ENCODE data around the gene CTNNA3.

DNA sequence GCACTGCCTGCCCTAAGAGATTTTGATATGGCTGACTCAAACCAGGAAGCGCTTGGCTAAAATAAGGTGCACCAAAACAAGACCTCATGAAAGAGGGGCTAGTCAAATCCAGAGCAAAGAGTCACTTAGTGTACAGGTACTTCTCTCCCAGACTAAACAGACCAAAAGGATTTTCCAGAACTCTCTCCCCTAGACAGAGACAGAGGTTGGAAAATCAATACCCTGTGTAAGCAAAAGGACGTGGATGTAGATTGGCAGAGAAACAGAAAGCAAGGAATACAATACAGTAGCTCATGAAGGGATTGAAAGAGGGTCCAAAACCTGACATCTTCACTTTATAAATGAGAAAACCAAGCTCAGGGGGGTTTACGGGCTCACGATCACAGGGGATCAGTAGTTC, 853.1 kb downstream of the CTNNA3 start:
- TF ChIP-seq SIN3A (IDR thresholded peaks at IDR 0.05; ENCODE audit: borderline replicate concordance, insufficient read depth, low read depth, low read length) (no peak), POLR2AphosphoS5 (IDR thresholded peaks at IDR 0.05; ENCODE audit: low read depth, low read length) (no peak)
- TF ChIP-seq, protein P1, sequence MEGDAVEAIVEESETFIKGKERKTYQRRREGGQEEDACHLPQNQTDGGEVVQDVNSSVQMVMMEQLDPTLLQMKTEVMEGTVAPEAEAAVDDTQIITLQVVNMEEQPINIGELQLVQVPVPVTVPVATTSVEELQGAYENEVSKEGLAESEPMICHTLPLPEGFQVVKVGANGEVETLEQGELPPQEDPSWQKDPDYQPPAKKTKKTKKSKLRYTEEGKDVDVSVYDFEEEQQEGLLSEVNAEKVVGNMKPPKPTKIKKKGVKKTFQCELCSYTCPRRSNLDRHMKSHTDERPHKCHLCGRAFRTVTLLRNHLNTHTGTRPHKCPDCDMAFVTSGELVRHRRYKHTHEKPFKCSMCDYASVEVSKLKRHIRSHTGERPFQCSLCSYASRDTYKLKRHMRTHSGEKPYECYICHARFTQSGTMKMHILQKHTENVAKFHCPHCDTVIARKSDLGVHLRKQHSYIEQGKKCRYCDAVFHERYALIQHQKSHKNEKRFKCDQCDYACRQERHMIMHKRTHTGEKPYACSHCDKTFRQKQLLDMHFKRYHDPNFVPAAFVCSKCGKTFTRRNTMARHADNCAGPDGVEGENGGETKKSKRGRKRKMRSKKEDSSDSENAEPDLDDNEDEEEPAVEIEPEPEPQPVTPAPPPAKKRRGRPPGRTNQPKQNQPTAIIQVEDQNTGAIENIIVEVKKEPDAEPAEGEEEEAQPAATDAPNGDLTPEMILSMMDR (IDR thresholded peaks at IDR 0.05): no peak
- TF ChIP-seq, protein P2, sequence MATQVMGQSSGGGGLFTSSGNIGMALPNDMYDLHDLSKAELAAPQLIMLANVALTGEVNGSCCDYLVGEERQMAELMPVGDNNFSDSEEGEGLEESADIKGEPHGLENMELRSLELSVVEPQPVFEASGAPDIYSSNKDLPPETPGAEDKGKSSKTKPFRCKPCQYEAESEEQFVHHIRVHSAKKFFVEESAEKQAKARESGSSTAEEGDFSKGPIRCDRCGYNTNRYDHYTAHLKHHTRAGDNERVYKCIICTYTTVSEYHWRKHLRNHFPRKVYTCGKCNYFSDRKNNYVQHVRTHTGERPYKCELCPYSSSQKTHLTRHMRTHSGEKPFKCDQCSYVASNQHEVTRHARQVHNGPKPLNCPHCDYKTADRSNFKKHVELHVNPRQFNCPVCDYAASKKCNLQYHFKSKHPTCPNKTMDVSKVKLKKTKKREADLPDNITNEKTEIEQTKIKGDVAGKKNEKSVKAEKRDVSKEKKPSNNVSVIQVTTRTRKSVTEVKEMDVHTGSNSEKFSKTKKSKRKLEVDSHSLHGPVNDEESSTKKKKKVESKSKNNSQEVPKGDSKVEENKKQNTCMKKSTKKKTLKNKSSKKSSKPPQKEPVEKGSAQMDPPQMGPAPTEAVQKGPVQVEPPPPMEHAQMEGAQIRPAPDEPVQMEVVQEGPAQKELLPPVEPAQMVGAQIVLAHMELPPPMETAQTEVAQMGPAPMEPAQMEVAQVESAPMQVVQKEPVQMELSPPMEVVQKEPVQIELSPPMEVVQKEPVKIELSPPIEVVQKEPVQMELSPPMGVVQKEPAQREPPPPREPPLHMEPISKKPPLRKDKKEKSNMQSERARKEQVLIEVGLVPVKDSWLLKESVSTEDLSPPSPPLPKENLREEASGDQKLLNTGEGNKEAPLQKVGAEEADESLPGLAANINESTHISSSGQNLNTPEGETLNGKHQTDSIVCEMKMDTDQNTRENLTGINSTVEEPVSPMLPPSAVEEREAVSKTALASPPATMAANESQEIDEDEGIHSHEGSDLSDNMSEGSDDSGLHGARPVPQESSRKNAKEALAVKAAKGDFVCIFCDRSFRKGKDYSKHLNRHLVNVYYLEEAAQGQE (IDR thresholded peaks at IDR 0.05; ENCODE audit: insufficient read depth in 1 of 2, low read depth in 2 of 2, low read length in 1 of 2): no peak
